ENCODE data around the gene HSD3B2. TPM values are rescaled to one million over a fixed set of nuclear protein-coding genes. Genes with fewer than 3 reads are reported as not detected.

HSD3B2 gene
- total RNA-seq, 2 donors from 2014 or later: 2.2 to 27.2 TPM

DNA sequence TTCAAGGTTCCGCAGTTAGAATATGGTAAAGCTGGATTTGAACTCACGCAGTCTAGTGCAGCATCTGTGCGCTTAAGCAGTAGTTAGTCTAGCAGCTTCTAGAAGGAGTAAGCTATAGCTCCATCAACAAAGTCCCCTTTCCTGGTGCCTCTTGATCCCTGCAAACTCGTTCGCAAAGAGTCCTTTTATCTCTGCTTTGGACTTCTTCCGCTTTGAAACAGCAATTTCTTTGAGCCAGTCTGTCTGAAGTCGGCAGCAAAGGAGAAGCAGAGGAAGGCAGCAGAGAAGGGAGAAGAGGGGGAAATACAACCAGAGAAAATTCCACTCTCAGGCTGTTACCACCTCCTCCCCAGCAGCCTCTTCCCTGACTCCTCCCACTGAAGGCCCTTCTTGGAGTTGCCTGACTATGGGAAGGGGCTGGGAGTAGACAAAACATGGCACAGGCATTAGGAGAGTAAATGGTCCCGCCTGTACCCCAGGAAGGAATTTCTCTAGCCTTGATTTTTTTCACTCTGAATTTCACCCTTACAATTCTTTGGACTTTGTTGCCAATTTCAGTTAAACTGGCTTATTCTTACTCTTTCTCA lies 25.9 kb downstream of the HSD3B2 start:
- TF ChIP-seq, protein P1, sequence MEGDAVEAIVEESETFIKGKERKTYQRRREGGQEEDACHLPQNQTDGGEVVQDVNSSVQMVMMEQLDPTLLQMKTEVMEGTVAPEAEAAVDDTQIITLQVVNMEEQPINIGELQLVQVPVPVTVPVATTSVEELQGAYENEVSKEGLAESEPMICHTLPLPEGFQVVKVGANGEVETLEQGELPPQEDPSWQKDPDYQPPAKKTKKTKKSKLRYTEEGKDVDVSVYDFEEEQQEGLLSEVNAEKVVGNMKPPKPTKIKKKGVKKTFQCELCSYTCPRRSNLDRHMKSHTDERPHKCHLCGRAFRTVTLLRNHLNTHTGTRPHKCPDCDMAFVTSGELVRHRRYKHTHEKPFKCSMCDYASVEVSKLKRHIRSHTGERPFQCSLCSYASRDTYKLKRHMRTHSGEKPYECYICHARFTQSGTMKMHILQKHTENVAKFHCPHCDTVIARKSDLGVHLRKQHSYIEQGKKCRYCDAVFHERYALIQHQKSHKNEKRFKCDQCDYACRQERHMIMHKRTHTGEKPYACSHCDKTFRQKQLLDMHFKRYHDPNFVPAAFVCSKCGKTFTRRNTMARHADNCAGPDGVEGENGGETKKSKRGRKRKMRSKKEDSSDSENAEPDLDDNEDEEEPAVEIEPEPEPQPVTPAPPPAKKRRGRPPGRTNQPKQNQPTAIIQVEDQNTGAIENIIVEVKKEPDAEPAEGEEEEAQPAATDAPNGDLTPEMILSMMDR (IDR thresholded peaks at IDR 0.05): no peak

GRCh38 chr1:119442756-119443155 lies 27.8 kb downstream of the HSD3B2 start:
- Histone ChIP-seq H3K36me3 (no peaks in the 10 kb centered on the region), H3K4me3 (no peak overlapping the region), H3K4me1 (no peaks in the 10 kb centered on the region), H3K9ac (ENCODE audit: low read depth in 2 of 2, low read length in 2 of 2) (no peak overlapping the region), H3K27me3 (no peaks in the 10 kb centered on the region), H3K27ac (no peak overlapping the region), H3K9me3 (no peaks in the 10 kb centered on the region)
- intact Hi-C loops (cut with DNase I): no loop called here
- DNase-seq: no peak
- TF ChIP-seq, protein P1 (IDR thresholded peaks at IDR 0.05): no peak

More for the DNA sequence above, 25.9 kb downstream of the HSD3B2 start:
- Histone ChIP-seq H3K27ac (no peak overlapping the region), H3K36me3 (no peaks in the 10 kb centered on the region), H3K4me1 (no peaks in the 10 kb centered on the region), H3K4me3 (no peak overlapping the region), H3K9ac (ENCODE audit: low read depth in 2 of 2, low read length in 2 of 2) (no peak overlapping the region), H3K9me3 (no peaks in the 10 kb centered on the region), H3K27me3 (no peaks in the 10 kb centered on the region)
- intact Hi-C loops (cut with DNase I): no loop called here
- DNase-seq: no peak

DNA sequence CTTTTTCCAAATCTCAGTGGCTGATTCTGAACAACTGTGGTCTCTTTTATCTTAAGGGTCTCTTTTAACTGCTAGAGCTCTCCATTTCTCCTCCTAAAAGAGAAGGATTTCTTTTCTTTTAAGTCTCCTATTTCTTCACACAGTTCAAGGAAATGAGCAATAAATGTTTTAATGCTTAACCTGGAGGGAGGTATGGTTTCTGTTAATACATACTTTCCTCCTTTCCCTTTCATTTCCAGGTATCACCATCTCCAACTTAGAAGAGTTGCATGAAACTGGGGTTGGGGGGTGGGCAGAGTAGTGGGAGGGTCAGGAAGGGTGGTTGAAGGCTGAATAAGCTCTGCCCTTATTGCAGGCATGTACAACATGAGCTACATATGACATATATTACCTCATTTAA lies 31.4 kb downstream of the HSD3B2 start:
- Histone ChIP-seq H3K27me3 (no peaks in the 10 kb centered on the region), H3K9ac (ENCODE audit: low read depth in 2 of 2, low read length in 2 of 2) (no peak overlapping the region), H3K27ac (no peak overlapping the region), H3K4me3 (no peak overlapping the region), H3K9me3 (no peaks in the 10 kb centered on the region), H3K36me3 (no peaks in the 10 kb centered on the region), H3K4me1 (no peaks in the 10 kb centered on the region)
- TF ChIP-seq, protein P1 (IDR thresholded peaks at IDR 0.05): no peak
- no peak for DNase-seq
- intact Hi-C loops (cut with DNase I): no loop called here

GRCh38 chr1:119447344-119448126 lies 32.6 kb downstream of the HSD3B2 start:
- intact Hi-C loops (cut with DNase I): no loop called here
- Histone ChIP-seq H3K4me1 (no peaks in the 10 kb centered on the region), H3K4me3 (no peak overlapping the region), H3K9ac (ENCODE audit: low read depth in 2 of 2, low read length in 2 of 2) (no peak overlapping the region), H3K9me3 (no peaks in the 10 kb centered on the region), H3K27ac (no peak overlapping the region), H3K36me3 (no peaks in the 10 kb centered on the region), H3K27me3 (no peaks in the 10 kb centered on the region)
- no peak for DNase-seq
- TF ChIP-seq, protein P1 (IDR thresholded peaks at IDR 0.05): no peak

DNA sequence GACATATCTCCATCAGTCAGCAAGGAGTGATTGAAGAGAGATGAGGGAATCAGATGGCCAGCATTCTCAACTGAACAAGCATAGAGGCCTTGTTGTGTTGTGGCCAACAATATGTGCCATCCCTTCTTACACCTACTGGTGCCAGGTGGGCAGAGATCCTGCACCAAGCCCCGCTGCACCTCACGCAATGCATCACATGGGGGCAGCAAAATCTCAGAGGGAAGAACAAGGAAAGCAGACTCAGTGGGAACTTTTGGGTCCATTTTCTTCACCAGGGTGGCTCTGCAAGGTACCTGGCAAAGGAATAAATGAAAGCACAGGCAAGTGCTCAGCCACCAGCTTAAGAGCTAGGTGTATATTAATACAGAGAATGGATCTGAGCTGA lies 33.2 kb downstream of the HSD3B2 start:
- H3K27ac ChIP-seq: no peak overlapping the region
- H3K4me1 ChIP-seq: no peaks in the 10 kb centered on the region
- intact Hi-C loops (cut with DNase I): no loop called here
- H3K27me3 ChIP-seq: no peaks in the 10 kb centered on the region
- H3K9ac ChIP-seq (ENCODE audit: low read depth in 2 of 2, low read length in 2 of 2): no peak overlapping the region
- TF ChIP-seq, protein P1 (IDR thresholded peaks at IDR 0.05): no peak
- no peak overlapping the region for H3K4me3 ChIP-seq
- DNase-seq: no peak
- H3K9me3 ChIP-seq: no peaks in the 10 kb centered on the region
- H3K36me3 ChIP-seq: no peaks in the 10 kb centered on the region
